ENCODE results near the gene MTERF2.

Gene MTERF2

GRCh38 chr12:106950591-106950990 lies 36.4 kb downstream of the MTERF2 start:
- no peak for DNase-seq

GRCh38 chr12:106947461-106947860 lies 39.5 kb downstream of the MTERF2 start:
- no peak for DNase-seq

- DNase-seq: no peak
Measured at GRCh38 chr12:106945261-106945851, 41.6 kb downstream of the MTERF2 start.

- no peak for DNase-seq
Measured at GRCh38 chr12:106942775-106943174, 44.2 kb downstream of the MTERF2 start.

- DNase-seq: no peak
Measured at GRCh38 chr12:106941481-106942156, 45.3 kb downstream of the MTERF2 start.

- DNase-seq: no peak
Measured at GRCh38 chr12:106934277-106934676, 52.7 kb downstream of the MTERF2 start.

Data from NCI-H510A treated with DMSO at 0.1 percent for 48 hours (cell line).